CD4-positive, alpha-beta T cell treated with Interleukin-17A for 4 hours (primary cell): ENCODE results near the gene SNRNP200.
"Not testable (repeated sequence)": the region's sequence is repeated elsewhere in the genome, so short reads cannot be mapped to it uniquely, and the experiment has no call there.

Experiments used
- DNase-seq: peaks from one replicate; pipeline ENCODE4 v3.0.0-alpha.2; 2020; ENCODE audit warnings: mixed read lengths

The SNRNP200 gene

DNA sequence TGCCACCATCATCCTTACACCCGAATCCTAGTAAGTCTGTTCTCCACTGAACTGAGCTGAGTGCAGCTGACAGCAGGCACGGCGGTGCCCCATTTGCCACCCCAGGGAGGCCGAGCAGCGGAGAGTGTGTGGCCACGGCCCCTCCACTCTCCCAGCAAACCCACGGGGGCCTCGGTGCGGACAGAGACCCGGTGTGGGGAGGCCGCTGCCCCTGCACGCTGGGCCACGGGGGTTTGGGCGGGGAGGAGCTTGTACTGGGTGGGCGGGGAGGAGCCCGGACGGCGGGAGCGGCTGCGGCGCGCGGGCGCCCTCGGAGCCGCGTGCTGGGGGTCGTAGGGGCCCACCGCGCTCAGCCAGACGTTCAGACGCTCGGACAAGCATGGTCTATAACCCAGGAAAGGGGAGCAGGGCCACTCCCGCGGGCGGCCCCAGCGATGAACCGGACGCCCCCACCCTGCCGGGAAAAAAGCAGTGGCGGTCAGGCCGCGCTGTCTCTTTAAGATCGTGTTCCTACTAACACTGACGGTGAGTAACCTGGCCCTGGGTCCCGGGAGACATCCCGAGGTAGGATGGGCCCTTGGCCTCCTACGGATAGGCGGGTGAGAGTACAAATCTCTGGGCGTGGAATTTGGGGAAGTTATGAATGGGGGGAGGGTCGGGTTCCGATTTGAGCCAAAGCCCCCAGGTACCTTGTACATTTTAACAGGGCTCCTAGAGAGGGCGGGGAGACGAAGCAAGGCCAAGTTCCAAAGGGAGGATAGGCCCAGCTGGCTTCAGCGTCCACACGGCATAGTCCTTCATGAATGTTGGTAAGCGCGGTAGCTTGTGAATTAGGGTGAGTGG, 19.9 kb upstream of the SNRNP200 start, which contains the start of gene ITPRIPL1:
Gene ITPRIPL1, plus strand, starts transcription at position 277 of the 843 bp plus-strand sequence. Its CDS starts 523 bp downstream, at position 800.
- peak; percentile 53 for DNase-seq

DNA sequence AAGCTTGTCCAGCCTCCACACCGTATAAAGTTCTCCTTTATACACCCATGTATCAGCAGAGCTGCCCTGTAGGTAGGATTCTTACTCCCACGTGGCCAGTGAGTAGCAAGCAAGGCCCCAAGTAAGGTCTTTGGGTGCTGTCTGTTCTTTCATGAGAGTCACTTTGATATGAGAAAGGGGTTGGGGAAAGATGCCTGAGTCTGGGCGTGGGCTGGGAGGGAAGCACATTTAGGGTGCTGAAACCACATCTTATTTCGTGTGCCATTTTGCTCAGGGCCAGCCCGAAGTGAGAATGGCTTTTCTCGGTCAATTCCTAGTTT, 19.3 kb upstream of the SNRNP200 start:
- peak; percentile 29 for DNase-seq

DNA sequence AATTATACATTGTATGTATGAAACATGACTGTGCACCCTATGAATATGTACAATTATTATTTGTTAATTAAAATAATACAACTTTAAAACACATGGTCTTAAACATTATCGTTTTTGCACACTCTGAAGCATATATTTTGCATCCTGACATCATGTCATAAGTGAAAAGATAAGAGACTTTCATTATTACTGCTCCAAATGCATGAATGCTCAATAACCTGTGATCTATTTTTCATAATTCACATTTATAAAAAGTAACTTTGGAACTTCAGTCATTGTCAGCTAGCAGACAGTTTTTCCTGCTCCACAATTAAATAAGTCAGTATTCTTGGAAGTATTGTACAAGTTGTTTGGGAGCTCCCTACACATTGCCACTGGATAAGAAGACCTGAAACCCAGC, 18.5 kb upstream of the SNRNP200 start:
- DNase-seq = no peak

DNA sequence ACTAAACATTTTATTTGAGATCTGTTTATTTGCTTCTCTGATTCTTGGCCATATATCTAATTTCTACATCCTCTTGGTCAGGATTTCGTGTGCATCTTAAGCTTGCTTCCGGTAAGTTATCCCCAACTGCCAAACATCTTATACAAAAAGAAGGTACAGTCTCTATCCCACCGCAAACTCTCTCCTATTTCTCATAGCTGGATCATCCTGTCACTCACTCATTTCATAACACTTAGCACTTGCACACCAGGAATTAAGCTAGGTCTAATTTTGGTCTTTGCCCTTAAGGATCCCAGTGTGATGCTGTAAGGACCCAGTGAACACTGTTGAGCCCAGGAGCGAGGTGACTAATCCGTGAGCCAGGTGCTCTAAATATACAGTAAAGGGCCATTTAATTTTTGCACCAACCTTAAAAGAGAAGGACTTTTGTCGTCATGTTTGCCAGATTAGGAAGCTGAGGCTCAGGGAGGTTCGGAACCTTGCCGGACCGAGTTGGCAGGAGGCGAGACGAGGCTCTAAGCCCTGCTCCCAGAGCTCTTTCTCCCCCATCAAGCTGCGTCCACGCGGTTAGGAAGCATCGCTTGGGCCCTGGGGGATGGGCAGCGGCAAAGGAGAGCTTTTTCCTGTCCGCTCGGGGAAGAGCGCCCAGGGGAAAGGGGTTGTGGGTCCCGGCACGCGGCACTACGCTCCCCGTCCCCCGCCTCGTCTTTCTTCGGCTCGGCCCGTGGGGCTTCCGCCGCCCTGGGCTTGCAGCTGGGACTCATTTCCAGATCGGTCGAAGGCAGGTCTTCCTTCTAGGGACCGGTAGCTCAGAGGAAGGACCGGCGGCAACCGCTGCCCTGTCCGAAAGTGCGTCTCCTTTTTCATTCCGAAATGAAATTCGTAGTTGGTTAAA, 15.6 kb upstream of the SNRNP200 start:
- peak; percentile 48 for DNase-seq

DNA sequence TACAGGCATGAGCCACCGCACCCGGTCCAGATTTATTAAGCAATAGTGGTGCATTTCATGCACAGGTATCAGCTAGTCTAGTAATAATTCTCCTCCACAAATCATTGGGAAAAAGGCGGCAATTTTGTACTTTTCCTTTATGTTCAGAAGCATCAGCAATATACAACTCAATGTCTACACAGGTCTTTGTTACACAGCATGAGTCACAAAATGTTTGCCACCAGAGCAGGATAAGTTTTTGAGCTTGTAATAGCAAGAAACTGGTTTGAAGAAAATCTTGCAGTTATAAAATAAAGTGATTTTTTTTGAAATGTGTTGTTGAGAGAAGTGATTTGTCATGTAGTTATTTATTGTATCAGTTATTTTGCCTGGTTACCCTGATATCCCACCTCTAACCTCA, 15.0 kb upstream of the SNRNP200 start:
- DNase-seq = no peak

- DNase-seq = no peak
These were observed 14.1 kb upstream of the SNRNP200 start for GRCh38 chr2:96319396-96319795.

DNA sequence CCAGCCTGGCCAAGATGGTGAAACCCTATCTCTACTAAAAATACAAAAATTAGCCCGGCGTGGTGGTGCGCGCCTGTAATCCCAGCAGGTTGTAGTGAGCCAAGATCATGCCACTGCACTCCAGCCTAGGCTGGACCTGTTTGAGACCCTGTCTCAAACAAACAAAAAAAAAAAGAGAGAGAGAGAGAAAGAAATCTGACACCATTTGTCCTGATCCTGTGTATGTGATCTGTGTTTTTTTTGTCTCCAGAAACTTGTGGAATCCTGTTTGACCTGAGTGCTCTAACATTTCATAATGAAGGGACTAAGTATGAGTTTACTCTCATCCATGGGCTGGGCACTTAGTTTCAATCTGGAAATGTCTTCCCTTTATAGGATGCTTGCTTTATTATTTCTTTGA, 13.4 kb upstream of the SNRNP200 start:
- DNase-seq = no peak

DNA sequence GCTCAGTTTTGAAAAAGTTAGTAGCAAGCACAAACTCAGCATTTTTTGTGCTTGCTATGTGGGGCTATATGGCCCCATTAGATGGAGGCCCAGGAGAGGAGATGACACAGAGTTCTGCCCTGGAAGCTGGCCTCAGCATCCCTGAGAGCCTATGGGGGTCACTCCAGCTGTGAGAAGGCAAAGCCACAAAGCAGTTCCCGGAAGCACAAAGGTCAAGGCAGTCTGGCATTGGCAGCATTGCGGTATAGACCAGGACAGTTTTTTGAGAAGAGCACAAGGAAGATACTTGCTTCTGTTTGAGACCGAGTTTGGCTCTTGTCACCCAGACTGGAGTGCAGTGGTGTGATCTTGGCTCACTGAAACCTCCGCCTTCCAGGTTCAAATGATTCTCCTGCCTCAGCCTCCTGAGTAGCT, 12.2 kb upstream of the SNRNP200 start:
- no peak for DNase-seq

- DNase-seq = no peak
These were observed 11.7 kb upstream of the SNRNP200 start for GRCh38 chr2:96316999-96317398.

DNA sequence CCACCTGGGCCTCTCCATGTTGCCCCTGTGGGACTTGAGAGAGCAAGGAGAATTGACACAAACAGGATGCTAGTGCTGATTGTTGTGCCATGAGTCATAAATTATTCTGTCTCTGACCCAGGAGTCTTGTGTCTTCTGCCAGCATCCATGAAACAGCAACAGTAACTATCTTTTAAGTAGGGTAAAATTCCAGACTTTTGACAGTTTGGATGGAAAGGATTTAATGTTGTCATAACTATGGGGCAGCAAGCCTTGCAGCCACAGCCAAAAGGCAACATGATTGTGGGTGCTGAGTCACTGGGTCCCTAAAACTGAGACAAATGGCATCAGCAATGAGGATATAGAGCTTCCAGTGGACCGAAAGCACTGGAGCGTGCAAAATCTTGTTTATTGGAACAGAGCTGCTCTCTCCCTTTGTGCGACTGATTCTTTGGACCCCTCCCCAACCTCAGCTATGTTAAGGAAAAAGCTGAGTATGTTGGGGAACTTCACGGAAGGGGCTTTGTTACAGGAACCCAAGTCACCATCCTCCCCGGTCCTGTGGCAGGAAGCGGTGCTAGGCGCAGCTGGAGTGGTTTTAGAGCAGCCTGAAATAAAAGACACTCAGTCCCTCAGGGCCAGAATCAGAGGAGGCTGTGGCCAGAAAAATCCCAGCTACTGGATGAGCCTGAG, 10.2 kb upstream of the SNRNP200 start:
- peak; percentile 35 for DNase-seq

DNA sequence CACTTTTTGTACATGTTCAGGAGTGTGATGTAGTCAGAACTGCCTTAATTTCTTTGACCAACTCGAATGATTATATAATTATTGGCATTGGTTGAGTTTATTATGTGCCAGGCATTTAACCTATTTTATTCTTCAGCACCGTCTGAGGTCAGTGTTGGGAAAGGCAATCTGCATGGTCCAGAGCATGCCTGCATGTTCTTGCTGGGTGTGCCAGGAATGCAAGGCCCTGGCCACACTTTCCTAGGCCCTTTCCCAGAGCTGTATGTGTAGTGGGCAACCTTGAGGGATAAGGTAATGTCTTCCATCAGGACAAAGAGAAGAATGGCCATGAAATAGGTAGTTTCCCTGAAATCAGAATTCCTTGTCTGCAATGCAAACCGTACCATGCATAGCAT, 9.7 kb upstream of the SNRNP200 start:
- no peak for DNase-seq

- DNase-seq = no peak
These were observed 2.9 kb upstream of the SNRNP200 start for GRCh38 chr2:96308248-96308647.

DNA sequence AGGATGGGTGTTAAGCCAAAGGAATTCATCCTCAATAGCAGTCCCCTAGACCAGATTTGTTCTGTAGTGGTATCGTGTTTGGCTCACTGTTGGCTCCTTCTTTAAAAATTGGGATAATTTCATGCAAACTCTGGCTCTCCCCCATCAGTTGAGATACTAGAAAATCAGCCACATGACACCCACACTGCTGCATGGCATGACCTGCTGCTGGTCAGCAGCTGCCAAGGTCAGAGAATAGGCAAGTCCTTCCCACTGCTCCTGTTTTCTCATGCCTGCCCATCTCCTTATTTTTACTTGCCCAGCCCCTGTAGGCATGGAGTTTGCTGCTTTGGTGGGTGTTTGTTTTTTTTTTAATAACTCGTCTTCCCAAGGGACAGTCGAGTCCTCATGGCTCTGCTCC, 1.0 kb upstream of the SNRNP200 start:
- no peak for DNase-seq

- peak; percentile 28 for DNase-seq
These were observed 598 bp upstream of the SNRNP200 start for GRCh38 chr2:96305979-96306308.

GRCh38 chr2:96304606-96305005, 740 bp downstream of the SNRNP200 start:
- no peak for DNase-seq

DNA sequence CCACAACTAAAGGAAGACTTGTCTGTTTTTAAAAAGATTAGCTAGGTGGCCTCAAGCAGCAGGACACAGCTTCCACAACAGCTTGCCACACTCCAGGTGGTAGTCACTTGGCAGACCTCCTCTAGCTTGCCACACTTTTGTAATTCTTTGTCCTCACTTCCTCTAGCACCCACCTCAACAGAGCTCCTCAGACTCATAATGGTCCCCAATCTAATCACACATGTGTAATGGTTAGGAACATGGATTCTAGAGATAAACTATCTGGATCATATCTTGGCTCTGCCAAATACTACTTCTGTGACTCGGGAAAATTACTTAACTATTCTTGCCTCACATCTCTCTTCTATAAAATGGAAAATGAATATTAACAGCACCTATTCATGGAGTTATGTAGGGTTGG, 3.5 kb downstream of the SNRNP200 start:
- DNase-seq = no peak

- no peak for DNase-seq
These were observed 8.4 kb downstream of the SNRNP200 start for GRCh38 chr2:96296925-96297324.

DNA sequence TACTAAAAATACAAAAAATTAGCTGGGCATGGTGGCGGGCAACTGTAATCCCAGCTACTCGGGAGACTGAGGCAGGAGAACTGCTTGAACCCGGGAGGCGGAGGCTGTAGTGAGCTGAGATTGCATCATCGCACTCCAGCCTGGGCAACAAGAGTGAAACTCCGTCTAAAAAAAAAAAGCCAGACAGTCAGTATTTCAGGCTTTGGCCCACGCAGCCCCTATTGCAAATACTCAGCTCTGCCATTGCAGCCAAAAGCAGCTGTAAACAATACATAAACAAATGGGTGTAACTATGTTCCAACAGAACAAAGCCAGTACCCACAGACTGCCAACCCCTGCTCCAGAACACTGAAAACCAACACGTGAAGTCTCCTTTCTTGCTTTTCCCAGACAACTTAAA, 11.1 kb downstream of the SNRNP200 start:
- not testable (repeated sequence) for DNase-seq

- DNase-seq = no peak
These were observed 13.6 kb downstream of the SNRNP200 start for GRCh38 chr2:96291751-96292150.

DNA sequence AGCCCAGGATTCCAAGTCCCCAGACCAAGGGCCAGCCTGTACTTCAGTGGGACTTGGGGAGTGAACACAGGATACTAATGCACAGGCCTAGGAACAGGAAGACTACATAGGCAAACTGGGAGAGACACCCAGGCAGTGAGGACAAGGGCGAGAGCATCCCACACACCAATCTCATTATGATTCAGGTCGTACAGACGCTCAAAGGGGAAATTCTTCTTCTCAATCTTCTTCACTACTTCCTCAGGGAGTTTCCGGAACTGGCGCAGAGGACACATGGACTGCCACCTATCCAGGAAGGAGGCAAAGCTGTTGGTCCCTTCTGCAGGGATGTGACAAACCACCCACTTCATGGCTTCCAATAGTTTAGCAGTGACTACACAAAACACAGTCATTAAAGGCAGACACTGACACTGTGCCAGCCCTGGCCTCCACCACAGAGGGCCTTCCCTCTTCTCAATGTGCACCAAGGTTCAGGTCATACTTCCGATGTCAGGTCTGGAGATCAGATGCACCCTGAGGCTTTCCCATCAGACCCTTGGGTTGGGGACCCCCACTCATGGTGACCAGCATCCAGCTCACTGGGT, 18.0 kb downstream of the SNRNP200 start:
- no peak for DNase-seq

DNA sequence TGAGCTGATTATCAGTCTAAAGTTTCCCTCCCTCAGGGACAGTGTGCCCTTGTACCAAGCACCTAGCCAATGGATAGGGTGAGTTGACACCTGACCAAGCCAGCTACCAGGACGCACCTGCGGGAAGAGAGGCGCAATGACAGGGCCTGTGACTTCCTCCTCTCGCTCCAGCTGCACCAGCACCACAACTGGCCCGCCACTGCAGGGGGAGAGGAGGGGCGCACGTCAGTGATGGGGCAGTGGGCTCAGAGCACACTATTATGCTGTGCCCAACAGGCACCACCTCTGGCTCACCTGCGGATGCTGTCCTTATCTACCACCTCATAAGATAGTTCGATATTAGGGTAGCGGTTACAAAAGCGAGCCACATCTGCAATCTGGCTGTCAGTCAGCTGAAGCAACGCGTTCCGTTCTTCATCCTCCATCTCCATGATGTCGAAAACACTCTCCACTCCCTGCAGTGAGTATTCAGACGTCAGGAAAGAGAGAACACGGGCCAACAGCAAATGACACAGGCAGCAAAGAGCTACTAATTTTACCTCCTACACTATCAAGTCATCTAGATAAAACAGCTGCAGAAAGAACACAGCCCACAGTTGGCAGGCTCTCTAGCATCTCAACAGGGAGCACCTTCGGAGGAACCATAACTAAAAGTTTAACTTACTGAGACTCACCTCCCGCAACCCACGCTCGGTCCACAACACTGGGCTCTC, 28.4 kb downstream of the SNRNP200 start:
- DNase-seq = no peak

DNA sequence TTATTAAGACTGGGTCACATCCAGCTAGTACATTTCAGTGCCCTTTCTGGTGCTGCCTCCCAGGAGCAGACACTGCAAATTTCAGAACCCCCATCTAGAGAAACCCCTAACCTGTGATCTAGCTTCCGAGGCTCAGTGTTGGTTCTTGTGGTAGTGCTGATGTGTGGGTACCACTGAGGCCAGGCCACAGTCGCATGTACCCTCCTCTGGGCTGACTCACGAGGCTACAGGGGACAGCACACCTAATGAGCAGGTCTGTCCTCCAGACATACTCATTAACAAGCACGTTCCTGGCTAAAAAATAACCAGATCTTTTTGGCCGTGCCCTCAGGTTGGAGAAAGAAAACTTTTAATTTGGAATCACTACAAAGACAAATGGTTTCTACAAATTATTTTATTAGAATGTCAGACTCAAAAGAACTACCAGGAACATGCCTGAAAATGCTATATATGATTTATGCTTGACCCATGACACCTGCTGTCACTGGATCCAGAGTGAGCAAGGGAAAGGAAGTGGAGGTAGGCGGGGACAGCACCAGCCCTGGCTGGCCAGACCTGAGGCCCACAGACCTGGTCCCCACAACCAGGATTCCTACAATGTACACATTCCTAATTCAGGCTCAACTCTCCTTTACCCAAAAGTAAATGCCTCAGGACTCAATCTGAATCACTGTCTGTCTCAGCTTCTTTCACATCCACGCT, 30.8 kb downstream of the SNRNP200 start:
- DNase-seq = no peak
